IPS-18a (cell line): ENCODE data around the gene ANXA4.
"Not testable (repeated sequence)": the region's sequence is repeated elsewhere in the genome, so short reads cannot be mapped to it uniquely, and the experiment has no call there.

ENCODE experiments used
- H3K27ac ChIP-seq: one replicate; pipeline ENCODE4 v1.5.1; 2013; ENCODE audit warnings: low read length
- H3K27me3 ChIP-seq: one replicate; pipeline ENCODE4 v1.6.1; 2013; ENCODE audit warnings: mild to moderate bottlenecking, low read length; ENCODE audit not compliant: control insufficient read depth, insufficient read depth
- H3K36me3 ChIP-seq: one replicate; pipeline ENCODE4 v1.6.1; 2013; ENCODE audit warnings: low read depth, low read length; ENCODE audit not compliant: control insufficient read depth
- H3K4me1 ChIP-seq: one replicate; pipeline ENCODE4 v1.6.1; 2013; ENCODE audit warnings: low read depth, low read length; ENCODE audit not compliant: control insufficient read depth
- H3K4me3 ChIP-seq: one replicate; pipeline ENCODE4 v1.5.1; 2013; ENCODE audit warnings: low read length
- H3K9ac ChIP-seq: one replicate; pipeline ENCODE4 v1.6.1; 2013; ENCODE audit warnings: mild to moderate bottlenecking, low read length, moderate library complexity
- H3K9me3 ChIP-seq: one replicate; pipeline ENCODE4 v1.6.1; 2013; ENCODE audit warnings: low read depth, low read length; ENCODE audit not compliant: control insufficient read depth

Gene ANXA4

GRCh38 chr2:69724540-69725159, 17.3 kb upstream of the ANXA4 start:
- Histone ChIP-seq H3K27ac (no peak overlapping the region), H3K9me3 (no peaks in the 10 kb centered on the region), H3K9ac (no peak overlapping the region), H3K4me1 (peaks cover 5% of the 10 kb centered on the region), H3K36me3 (no peaks in the 10 kb centered on the region), H3K27me3 (no peaks in the 10 kb centered on the region), H3K4me3 (peak overlapping the region; percentile 66)

DNA sequence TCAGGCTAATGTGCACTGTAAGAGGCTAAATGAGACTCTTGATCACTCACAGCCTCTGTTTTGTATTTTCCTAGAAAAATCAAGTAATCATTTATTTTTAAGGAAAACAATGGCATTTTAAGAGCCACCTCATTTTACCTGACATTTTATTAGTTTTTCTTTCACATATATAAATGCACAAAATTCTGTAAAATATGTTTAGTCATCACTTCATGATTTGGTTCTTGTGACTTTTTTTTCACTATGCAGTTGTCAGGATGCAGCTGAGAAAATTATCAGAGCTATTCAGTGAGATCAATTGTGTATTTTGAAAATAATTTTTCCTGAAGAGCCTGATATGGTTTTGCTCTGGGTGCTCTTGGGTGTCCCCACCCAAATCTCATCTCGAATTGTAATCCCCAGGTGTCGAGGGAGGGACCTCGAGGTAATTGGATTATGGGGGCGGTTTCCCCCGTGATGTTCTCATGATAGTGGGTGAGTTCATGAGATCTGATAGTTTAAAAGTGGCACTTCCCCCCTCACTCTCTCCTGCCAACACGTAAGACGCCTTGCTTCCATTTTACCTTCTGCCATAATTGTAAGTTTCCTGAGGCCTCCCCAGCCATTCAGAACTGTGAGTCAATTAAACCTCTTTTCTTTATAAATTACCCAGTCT, 16.1 kb upstream of the ANXA4 start:
- H3K27ac ChIP-seq: no peak overlapping the region
- H3K9ac ChIP-seq: no peak overlapping the region
- no peak overlapping the region for H3K4me3 ChIP-seq
- H3K9me3 ChIP-seq: no peaks in the 10 kb centered on the region
- H3K4me1 ChIP-seq: peaks cover 6% of the 10 kb centered on the region
- no peaks in the 10 kb centered on the region for H3K36me3 ChIP-seq
- H3K27me3 ChIP-seq: no peaks in the 10 kb centered on the region

DNA sequence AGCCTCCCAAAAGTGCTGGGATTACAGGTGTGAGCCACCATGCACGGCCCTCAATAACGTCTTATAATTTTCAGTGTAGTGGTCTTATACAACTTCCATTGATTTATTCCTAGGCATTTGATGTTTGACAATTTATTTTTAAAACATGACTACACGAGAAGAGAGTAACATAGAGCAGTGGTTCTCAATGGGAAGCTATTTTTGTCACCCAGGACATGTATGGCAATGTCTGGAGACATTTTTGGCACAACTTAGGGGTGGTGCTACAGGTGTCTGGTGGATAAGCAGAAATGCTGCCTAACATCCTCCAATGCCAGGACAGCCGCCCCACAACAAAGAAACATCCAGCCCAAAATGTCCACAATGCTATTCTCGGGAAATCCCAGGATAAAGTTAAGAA, 12.7 kb upstream of the ANXA4 start:
- Histone ChIP-seq H3K9me3 (no peaks in the 10 kb centered on the region), H3K9ac (no peak overlapping the region), H3K27me3 (no peaks in the 10 kb centered on the region), H3K36me3 (no peaks in the 10 kb centered on the region), H3K27ac (no peak overlapping the region), H3K4me1 (peaks cover 6% of the 10 kb centered on the region), H3K4me3 (no peak overlapping the region)

- Histone ChIP-seq H3K27me3 (no peaks in the 10 kb centered on the region), H3K27ac (no peak overlapping the region), H3K9ac (no peak overlapping the region), H3K4me1 (peaks cover 5% of the 10 kb centered on the region), H3K36me3 (no peaks in the 10 kb centered on the region), H3K9me3 (no peaks in the 10 kb centered on the region), H3K4me3 (no peak overlapping the region)
Measured at GRCh38 chr2:69729781-69730180, 12.2 kb upstream of the ANXA4 start.

DNA sequence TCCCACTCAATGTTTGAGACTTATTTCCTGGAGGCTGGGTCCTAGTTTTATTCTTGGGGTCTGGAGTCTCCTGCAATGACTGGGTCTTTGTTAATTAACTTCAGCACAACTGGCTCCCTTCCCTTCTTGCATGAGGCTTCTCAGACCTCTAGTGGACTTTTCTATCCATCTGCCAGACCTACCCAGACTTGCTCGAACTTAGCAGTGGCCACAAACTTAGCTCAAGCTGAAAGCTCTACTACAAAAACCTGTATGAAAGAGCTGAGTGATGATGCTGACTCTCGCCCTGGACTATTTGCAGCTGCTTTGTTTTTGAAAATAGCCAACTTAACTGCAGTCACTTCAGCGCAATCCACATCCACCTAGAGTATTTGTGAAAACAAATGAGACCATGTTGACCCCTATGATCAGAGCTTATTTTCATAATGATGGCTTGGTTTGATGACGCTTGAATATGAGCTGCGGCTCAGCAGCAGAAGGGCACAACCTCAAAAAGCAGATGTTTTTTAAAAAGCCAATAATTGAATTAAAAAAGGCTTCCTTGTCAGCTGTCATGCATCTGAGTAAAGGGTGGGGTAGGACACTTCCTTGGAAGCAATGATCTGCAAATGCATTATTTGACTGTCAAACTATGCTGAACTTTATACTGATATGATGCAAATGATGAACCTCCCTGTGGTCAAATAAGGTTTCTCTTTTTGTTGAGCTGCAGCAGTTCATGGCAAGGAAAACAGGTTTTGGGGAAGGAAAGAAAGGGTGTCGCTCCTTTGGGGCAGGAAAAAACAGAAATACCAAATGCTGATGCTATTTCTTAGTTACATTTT, 10.6 kb upstream of the ANXA4 start:
- Histone ChIP-seq H3K9ac (no peak overlapping the region), H3K9me3 (no peaks in the 10 kb centered on the region), H3K36me3 (no peaks in the 10 kb centered on the region), H3K27me3 (no peaks in the 10 kb centered on the region), H3K4me3 (no peak overlapping the region), H3K4me1 (peaks cover 3% of the 10 kb centered on the region), H3K27ac (no peak overlapping the region)

GRCh38 chr2:69733342-69734034, 8.4 kb upstream of the ANXA4 start:
- Histone ChIP-seq H3K27ac (no peak overlapping the region), H3K4me3 (no peak overlapping the region), H3K27me3 (no peaks in the 10 kb centered on the region), H3K36me3 (no peaks in the 10 kb centered on the region), H3K9ac (no peak overlapping the region), H3K9me3 (no peaks in the 10 kb centered on the region), H3K4me1 (peaks cover 3% of the 10 kb centered on the region)

DNA sequence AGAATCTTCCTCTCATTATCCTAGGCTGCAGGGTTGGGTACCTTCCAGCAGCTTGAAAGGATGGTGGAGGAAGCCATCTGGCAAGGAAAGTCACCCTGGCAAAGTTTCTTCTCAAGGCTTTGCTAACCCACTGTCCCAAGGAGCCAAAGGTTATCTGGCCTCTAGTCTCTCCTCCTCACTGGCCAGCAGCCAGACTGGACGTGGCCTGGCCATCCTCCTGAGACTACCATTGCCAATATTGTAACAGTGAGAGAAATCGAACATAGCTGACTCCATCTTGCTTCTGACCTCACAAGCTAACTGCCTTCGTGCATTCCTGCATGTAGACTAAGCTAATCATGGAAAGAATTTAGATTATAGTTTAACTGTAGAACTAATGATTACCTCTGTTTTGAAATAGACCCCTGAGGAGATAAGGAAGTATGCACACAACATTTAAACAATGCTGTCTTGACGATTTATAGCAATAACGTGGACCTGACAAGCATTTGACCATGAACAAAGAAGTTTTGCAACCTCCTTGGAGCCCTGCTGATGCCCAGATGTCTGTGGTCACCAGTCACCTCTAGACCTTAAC, 7.8 kb upstream of the ANXA4 start:
- Histone ChIP-seq H3K4me3 (no peak overlapping the region), H3K4me1 (peaks cover 3% of the 10 kb centered on the region), H3K36me3 (no peaks in the 10 kb centered on the region), H3K9ac (no peak overlapping the region), H3K27ac (no peak overlapping the region), H3K27me3 (no peaks in the 10 kb centered on the region), H3K9me3 (no peaks in the 10 kb centered on the region)

DNA sequence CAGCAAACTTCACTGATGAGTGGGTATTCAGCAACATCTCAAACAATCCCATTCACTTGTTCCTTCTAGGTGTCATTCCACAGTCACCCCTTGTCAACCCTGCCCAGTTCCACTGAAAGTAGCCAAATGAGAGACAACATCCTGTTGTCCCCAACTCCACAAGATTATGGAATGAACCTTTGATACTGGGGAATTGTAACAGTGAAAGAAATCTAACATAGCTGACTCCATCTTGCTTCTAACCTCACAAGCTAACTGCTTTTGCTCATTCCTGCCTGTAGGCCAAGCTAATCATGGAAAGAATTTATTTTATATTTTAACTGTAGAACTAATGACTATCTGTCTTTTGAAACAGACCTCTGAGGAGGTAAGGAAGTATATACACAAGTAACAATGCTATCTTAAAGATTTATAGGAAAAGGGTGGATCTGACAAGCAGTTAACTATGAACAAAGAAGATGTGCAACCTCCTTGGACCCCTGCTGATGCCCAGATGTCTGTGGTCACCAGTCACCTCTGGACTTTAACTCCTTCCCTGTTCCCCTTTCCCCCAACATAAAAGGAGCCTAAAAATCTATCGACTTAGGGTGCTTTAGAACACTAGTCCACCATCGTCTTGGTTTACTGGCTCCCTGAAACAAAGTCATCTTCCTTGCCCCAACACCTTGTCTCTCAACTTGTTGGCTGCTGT, 6.9 kb upstream of the ANXA4 start:
- Histone ChIP-seq H3K4me3 (no peak overlapping the region), H3K4me1 (no peaks in the 10 kb centered on the region), H3K27me3 (no peaks in the 10 kb centered on the region), H3K9me3 (no peaks in the 10 kb centered on the region), H3K9ac (no peak overlapping the region), H3K27ac (no peak overlapping the region), H3K36me3 (no peaks in the 10 kb centered on the region)

DNA sequence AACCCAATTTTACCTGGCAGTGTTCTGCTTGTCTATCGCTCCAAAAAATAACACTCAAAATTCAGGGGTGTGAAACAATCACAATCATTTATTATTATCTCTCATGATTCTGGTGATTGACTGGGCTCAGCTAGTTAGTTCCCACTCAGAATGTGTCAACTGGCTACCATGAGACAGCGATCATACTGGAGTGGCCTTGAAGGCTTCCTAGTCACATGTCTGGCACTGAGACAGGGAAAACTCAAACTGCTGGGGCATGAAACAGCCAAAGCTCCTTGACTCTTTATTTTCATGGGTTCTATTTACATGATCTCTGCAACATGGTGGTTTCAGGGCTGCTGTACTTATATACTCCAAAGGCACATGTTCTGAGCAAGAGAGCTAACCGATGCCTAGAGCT, 6.2 kb upstream of the ANXA4 start:
- no peaks in the 10 kb centered on the region for H3K9me3 ChIP-seq
- no peaks in the 10 kb centered on the region for H3K36me3 ChIP-seq
- no peaks in the 10 kb centered on the region for H3K4me1 ChIP-seq
- H3K9ac ChIP-seq: no peak overlapping the region
- H3K27me3 ChIP-seq: peaks cover under 1% of the 10 kb centered on the region
- H3K27ac ChIP-seq: no peak overlapping the region
- H3K4me3 ChIP-seq: no peak overlapping the region

GRCh38 chr2:69738149-69738548, 3.8 kb upstream of the ANXA4 start:
- not testable (repeated sequence) for H3K36me3 ChIP-seq, H3K9ac ChIP-seq, H3K4me1 ChIP-seq, H3K4me3 ChIP-seq, H3K9me3 ChIP-seq, H3K27ac ChIP-seq
- peaks cover 24% of the 10 kb centered on the region for H3K27me3 ChIP-seq

- Histone ChIP-seq H3K36me3 (no peaks in the 10 kb centered on the region), H3K9ac (no peak overlapping the region), H3K27ac (no peak overlapping the region), H3K4me3 (peak overlapping the region; percentile 77), H3K27me3 (peaks cover 24% of the 10 kb centered on the region), H3K9me3 (no peaks in the 10 kb centered on the region), H3K4me1 (peaks cover 8% of the 10 kb centered on the region)
Measured at GRCh38 chr2:69740502-69740951, 1.4 kb upstream of the ANXA4 start.
